Eye (tissue), 1 donor: ENCODE data around the gene HDAC4.

Experiments used
- DNase-seq: peaks from one replicate; pipeline ENCODE4 v3.0.0-alpha.2; 2015

The HDAC4 gene

DNA sequence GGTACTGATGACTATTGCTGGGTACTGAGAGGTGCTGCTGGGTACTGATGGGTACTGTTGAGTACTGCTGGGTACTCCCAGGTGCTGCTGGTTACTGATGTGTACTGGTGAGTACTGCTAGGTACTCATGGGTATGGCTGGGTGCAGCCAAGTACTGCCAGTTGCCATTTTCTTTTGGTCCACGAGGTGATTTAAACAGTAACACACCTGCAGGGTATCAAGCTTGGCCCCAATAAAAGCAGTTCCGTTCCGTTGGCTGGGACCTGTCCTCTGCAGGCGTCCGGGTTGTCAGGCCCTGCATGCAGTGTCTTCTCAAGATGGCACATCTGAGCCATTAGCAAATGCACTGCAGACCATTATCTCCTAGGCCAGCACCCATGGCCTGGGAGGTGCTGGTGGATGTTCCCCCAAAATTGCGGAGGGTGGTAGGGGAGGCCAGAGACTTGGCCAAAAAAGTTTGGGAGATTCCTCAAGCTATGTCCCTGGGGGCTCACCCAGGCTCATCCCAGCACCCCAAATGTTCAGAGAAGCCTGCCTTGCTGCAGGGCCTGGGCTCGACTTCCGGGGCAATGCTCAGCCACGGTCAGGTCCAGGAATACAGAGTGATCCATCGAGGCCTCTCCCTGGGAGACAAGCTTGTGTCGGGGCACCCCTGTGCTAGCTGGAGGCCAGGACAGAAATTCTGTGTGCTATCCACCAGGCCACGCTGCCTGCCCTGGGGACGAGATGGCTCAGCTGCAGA lies 387.7 kb downstream of the HDAC4 start:
- DNase-seq = no peak

DNA sequence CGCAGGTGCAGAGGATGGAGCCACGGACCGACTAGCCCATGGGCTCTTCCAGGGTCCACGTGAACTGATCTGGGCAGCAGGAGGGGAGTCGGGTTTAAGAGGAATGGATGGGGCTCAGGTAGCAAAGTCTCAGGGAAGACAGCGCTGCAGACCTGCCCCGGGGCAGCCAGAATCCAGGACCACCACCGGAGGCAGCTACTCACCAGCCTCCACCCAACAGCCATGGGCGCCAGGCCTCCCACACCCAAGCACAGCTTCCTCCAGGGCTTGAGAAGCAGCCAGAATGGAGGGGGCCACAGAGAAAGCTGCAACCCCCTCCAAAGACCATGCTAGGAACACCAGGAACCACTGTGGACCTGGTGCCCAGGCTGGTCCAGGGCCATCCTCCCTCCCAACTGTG lies 388.6 kb downstream of the HDAC4 start:
- no peak for DNase-seq

DNA sequence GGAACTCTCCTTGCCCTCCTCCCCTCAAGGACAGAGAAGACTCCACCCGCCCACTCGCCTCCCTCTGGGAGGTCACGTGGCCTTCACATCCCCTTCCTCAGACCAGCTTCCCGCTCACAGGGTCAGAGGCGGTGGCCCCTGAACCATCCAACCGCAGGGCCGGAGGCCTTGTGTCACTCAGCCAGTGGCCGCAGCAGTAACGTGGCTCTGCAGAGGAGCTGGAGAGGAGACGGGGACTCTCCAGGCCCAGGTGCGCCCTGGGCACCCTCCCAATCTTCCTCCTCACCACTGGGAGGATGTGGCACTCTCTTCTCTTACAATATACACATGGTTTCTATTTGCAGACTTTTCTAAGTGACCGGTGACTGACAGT lies 391.2 kb downstream of the HDAC4 start:
- no peak for DNase-seq

DNA sequence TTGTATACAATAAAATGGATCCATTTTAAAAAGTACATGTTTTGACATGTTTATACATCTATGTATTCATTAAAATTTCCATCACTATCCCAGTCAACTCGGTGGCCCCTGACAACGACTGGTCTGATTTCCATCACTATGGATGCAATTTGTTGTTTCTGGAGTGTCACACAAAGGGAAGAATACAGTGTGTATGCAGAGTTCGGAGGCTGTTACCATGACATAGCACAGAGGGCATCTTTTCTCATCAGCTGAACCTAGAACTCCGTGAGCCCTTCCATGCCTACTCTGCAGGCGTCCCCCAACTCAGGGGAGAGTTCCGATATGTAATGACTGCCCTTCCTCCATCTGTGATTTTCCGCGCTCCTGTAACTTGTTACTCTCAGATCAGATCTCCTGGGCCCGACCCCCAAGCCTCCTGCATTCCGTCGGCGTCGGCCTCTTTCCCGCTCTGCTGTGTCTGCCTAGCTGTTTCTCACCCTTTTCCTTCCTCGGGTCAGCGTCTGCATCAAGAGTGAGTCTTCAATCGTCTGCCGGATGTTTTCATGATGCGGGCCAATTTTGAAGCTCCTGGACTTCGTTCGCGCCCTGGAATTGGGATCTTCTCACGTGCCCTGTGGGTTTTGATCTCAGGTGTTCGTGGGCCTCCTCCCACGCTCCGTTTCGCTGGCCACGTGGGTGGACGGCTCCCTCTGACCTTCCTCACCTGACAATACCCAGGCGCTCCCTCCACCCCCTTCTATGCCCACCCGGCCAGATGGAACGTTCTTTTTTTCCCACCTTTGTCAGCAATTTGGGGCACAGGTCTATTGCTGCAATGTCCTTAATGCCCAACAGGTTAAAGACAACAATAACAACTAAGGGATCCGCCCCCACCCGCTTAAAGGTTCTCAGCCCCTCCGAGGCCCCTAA lies 391.9 kb downstream of the HDAC4 start:
- no peak for DNase-seq

DNA sequence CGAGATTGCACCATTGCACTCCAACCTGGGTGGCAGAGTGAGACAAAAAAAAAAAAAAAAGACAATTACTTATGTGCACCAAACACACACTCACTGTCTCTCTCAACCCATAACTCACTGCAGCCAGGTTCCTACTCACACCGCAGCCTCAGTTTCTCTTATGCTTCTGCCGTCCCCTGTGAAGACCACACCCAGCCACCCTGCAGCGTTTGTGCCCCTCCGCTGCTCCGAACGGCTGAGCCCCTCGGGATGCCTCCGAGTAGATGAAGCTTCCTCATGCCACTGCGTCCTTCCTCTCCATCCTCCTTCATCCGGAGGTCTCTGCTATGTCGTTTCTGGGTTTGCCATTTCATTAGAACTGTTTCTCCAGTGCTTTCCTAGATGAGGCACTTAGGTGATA lies 392.8 kb downstream of the HDAC4 start:
- no peak for DNase-seq

DNA sequence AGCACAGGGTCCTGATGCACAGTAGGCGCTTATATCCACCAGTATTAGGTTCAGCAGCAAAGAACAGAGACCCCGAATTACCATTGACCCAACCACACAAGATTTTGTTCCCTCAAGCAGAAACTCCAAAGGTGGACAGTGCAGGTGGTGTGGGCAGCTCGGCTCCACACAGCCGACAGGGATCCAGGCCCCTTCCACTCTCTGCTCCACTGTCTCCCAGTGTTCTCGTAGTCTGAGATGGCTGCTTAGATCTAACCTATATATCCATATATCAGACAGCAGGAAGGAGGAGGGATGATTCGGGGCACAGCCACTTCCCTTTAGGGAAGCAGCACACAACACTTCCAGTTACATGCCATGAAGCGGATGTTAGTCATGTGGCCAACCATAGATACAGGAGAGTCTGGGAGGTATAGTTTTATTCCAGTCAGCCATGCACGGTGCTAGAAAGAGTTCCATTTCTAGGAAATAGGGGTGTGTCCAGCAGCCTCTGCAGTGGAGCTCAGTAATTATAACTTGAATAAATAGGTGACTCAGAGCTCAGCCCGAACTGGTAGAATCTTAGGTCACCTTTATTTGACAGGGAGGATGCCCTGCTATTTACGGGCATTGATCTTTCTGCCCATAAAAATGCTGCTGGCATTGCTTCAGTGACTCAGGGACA lies 394.1 kb downstream of the HDAC4 start:
- DNase-seq = no peak

DNA sequence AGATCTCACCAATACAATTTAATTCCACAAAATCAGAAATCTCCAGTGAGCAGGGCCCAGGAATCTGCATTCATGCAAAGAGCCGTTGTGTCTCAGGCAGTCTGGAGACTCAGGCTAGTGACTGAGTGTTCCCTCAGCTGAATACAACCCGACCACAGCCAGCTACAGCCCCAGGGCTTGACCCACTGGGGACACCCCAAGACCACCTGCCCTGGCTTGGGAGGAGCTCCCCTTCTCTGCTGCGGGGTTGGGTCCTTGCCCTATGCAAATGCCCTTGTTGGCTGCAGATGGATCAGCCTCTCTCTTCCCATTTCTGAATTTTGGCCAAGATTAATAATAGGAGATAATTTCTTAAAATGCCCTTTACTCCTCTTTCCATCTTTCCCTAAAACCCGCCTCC lies 395.2 kb downstream of the HDAC4 start:
- DNase-seq = no peak

DNA sequence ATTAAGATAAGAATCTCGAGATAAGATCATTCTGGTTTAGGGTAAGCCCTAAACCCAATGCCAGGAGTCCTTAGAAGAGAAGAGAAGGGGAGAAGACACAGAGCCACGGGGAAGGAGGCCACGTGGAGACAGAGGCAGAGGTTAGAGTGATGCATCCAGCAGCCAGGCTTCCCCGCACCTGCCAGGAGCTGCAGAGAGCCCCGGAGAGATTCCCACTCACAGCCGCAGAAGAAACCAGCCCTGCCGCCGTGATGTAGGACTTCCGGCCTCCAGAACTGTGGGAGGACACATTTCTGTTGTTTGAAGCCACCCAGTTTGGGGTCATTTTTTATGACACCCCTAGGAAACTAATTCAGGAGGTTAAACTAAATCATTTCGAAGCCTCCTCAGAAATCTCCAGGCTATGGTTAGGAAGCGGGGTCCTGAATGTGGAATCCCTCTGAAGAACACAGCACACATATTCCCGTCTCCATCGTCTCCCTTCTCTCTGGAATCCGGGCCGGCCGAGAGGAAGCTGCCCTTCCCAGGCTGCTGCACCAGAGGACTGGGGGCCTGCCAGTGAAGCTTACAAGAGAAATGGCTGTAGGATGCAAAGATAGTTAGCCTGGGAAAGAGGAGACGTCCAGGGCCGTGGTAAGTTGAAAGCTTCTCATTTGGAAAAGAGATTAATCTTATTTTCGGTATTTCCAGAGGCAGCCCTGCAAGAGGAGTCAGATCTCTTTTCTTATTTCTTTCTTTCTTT lies 396.4 kb downstream of the HDAC4 start:
- DNase-seq = no peak

DNA sequence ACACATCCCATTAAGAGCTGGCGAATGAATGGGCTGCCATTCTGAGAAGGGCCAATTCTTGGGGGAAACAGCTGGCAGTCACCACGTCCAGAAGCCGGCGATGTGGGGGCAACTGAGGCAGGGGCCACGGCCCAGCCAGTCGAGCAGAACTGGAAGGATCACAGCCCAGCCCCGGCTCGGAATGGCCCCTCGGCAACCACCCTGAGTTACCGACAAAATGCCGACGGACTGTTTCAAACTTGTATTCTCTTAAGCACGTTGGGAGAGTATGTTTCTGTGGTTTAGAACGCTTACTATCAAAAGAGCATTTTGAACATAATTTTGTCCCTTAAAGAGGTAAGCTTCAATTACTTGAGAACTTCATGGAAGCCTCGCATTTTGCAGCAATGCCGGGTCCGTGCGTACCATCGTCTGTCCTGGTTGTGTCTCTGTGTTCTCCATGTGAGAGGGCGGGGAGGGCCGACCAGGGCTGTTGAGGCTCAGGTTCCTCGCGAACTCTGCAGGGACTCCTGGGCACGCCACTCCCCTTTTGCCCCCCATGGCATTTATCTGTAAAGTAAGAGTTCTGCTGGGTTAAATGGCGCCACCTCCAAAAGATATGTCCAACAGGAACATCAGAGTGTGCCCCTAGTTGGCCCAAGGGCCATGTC lies 397.1 kb downstream of the HDAC4 start:
- DNase-seq = no peak

DNA sequence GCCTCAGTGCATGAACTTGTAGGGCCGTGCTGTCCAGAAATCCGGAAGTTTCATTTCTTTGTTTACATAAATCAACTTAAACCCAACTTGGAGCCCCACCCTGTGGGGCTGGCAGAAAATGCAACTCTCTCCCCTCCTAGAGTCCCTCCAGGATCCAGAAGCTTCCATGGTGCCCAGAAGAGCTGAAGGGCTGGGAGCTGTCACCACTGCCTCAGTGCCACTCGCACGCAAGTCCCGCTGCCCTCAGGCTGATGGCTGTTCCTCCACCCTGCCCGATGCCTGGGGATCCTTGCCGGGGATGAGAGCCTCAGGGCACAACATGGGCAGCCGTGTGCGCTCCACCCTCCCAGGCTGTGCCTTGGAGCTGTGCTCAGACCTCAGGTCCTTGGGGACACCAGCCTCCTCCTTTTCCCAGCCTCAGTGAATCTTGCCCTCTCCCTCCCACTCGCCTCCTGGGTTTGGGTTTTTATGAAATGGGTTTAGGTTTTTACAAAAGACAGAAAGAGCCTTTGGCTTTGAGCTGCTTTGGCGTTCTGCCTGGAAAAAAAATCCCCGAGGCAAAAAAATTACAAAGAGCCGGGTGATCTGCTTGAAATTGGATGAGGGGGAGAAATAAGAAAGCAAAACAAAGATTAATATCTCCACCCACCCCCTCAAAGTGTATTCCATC lies 397.7 kb downstream of the HDAC4 start:
- peak; percentile 80 for DNase-seq

DNA sequence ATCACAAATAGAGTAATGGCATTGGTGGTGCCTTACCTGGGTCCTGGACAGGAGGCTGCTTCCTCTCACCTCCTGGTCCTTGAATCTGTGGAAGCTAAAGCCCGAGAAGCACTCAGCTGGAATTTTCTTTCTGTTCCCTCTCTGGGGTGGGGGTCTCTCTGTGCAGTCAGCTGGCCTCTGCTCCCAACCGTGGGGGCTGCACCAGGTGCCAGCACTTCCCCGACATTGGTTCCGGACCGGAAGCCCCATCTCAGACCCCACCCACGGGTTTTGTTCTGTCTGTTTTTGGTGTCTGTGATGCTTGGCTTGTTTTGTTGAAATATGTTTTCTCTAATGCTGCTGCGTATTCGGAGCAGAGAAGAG lies 398.2 kb downstream of the HDAC4 start:
- DNase-seq = no peak

DNA sequence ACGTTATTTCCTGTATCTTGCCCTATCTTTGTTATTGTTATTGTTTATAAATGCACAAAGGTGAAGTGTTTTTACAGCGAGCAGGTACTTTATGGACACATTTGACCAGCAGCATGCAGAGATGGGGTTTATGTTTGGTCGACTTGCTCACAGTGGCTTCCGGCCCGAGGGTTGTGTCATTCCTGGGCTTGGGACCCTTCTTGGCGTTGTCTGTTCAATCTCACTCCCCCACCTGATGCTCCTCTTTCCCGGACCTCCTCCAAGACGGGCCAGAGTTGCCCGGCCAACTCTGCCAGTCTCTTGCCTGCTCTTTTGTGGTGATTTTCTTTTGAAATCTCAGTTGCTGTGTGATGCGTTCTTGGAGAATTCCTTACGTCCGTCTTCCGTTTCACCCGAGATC lies 399.0 kb downstream of the HDAC4 start:
- DNase-seq = no peak

DNA sequence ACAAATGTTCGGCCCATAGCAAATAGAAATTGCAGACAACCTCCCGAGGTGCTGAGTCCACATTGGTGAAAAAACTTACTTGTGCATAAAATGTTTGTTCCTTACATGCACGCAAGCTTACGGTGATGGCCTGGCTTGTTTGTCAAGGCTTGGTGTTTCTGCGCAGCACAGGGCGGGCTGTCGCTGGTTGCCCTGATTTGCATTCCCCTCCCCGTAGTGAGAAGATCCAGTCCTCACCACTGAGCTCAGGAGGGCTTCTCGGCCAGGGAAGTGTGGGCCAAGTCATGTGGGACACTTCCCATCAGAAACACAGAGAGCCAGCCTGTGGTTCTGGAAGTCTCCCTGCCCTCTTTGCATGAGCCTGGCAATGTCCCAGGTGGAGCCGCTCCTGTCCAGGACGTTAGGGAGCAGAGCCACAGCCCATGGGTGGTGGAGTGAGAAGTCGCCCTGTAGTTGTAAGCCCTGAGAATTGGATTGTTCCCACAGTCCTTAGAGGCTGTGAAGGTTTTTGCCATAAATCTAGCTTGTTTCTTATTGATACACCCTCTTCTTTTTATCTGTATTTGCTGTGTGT lies 400.2 kb downstream of the HDAC4 start:
- DNase-seq = no peak

DNA sequence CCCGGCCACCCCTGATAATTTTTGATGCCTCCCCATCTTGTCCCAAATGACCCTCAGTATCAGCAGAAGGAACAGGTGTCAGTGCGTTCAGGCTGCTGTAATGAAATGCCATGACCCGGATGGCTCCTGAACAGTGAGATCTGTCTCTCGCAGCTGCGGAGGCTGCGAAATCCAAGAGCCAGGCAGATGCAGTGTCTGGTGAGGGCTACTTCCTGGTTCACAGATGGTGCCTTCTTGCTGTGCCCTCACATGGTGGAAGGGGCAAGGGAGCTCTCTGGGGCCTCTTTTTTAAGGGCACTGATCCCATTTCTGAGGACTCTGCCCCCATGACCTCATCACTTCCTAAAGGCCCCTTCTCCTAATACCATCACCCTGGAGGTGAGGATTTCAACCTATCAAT lies 400.7 kb downstream of the HDAC4 start:
- no peak for DNase-seq

DNA sequence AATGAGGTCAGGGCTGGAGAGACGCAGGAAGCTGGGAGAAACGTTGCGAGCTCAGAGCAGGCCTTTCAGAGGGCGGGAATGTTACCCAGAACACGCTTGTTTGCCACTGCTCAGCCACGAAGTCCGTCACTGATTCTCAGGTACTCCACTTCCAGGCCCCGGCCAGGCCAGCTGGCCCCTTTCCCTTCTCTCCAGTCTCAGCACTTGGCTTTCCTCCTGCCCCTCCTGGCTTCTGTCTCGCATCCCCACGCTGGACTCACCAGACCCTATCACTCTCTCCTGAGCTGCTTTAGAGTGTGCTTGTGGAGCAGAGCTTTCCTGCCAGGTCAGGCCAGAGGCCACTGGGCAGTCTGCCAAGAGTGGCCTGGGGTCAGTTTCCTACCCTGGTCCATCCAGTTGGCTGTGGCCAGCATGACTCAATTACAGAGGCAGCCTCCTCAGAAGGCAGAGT lies 401.5 kb downstream of the HDAC4 start:
- no peak for DNase-seq

DNA sequence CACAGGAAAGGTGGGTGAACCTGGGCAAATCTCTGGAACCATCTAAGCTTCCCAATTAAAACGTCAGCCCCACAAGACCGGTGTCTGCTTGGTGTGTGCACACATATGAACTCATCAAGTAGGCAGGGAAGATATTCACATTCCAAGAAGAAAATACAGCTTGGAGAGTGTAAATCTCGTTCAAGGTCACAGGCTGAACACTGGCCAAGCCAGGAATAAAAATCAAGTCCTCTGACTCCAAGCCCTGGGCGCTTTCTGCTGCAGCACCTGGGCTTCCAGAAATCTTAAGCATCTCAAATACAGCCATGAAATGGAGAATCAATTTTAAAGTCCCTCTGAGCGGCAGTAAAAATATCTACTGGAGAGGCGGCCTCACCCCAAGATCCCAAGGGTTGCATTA lies 402.0 kb downstream of the HDAC4 start:
- DNase-seq = no peak
